Stimulated activated naive B cell treated with anti-CD40 and anti-IgM and Interleukin-4, amounts not matched to agents 10 μg/mL and 1 μg/mL and 100 μg/mL, for 72 hours (primary cell): Measurements from ENCODE around the gene AGPAT1.
"Not testable (repeated sequence)": the region's sequence is repeated elsewhere in the genome, so short reads cannot be mapped to it uniquely, and the experiment has no call there.

Source experiments
- ATAC-seq, 2 donors: fragments of 150-1000 bp; cut with Tn5 transposase; replicated peaks; 2 replicates each; pipeline ENCODE4 v1.10.0; 2021; ENCODE audit warnings: moderate library complexity in 1 of 2
- DNase-seq: peaks from one replicate; pipeline ENCODE4 v3.0.0; 2021
- H3K27ac Mint-ChIP-seq: one replicate; pipeline ENCODE4 v1.8.0; 2022; ENCODE audit warnings: mild to moderate bottlenecking, mixed read lengths
- H3K27me3 Mint-ChIP-seq, 2 donors: one replicate each; pipeline ENCODE4 v1.8.0; 2022; ENCODE audit warnings: mixed read lengths in 2 of 2
- H3K36me3 Mint-ChIP-seq, 2 donors: one replicate each; pipeline ENCODE4 v1.8.0; 2022; ENCODE audit warnings: mixed read lengths in 2 of 2, mild to moderate bottlenecking in 1 of 2
- H3K4me1 Mint-ChIP-seq, 2 donors: one replicate each; pipeline ENCODE4 v1.8.0; 2022; ENCODE audit warnings: mixed read lengths in 2 of 2, mild to moderate bottlenecking in 1 of 2
- H3K4me3 Mint-ChIP-seq, 2 donors: one replicate each; pipeline ENCODE4 v1.8.0; 2022; ENCODE audit warnings: mild to moderate bottlenecking in 2 of 2, mixed read lengths in 2 of 2, moderate library complexity in 1 of 2
- H3K9me3 Mint-ChIP-seq, 2 donors: one replicate each; pipeline ENCODE4 v1.8.0; 2022; ENCODE audit warnings: mixed read lengths in 2 of 2, mild to moderate bottlenecking in 1 of 2

Gene AGPAT1

DNA sequence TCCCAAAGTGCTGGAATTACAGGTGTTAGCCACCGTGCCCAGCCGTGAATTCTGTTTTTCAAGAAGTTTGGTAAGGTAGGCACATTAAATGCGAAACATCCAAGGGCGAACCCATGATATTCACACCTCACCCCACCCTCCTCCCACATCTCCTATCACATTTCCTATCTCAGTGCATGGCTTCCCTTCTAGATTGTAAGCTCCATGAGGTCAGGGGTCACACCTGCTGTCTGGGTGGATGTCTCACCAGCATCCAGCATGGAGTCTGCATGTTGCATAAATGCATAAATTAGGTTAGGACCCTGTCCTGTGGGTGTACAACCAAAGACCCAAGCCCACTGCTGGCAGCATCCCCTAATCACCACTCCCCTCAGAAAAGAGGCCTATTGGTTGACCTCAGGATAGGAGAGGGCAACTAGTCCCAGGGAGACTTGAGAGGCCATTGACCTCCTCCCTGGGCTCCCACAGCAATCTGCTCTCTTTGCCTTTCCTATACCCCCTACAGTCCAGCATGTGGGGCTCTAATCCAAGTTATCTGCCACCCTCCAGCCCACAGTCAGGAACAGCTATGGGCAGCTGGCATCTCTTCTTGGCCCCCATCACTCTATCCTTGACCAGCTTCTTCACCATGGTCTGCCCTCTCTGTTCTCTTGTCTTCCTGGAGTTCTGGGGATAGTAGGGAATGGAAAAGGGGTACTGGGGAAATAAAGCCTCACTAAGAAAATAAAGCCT, 28.3 kb downstream of the AGPAT1 start:
- no peak for ATAC-seq

DNA sequence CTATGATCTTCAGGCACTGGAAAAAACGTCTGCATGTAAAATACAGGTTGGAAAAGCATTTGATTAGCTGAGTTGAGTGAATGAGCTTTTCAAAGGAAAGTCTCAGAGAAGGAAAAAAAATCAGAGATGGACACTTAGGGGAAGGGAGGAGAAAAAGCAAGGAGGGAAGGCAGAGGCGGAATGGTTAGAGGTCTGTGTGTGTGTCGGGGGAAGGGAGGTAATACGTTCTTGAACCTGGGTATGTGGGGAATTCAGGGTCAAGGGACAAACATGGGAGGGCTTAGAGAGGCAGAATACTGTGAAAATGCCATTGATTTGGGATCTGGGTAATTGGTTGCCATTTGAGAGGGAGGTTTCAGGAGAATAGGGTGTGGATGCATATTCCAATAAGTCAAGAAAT, 29.2 kb downstream of the AGPAT1 start:
- no peak overlapping the region for H3K4me3 Mint-ChIP-seq
- peaks cover 3 to 12% of the 10 kb centered on the region in 2 donors for H3K36me3 Mint-ChIP-seq
- H3K4me1 Mint-ChIP-seq: peaks cover 24 to 26% of the 10 kb centered on the region in 2 donors
- H3K27me3 Mint-ChIP-seq: peaks cover 58 to 64% of the 10 kb centered on the region in 2 donors
- no peak overlapping the region for H3K27ac Mint-ChIP-seq
- DNase-seq: no peak
- ATAC-seq: no peak
- no peaks in the 10 kb centered on the region for H3K9me3 Mint-ChIP-seq

More for the DNA sequence above, 28.3 kb downstream of the AGPAT1 start:
- Mint-ChIP-seq H3K9me3 (no peaks in the 10 kb centered on the region), H3K4me3 (no peak overlapping the region), H3K36me3 (peaks cover 3 to 12% of the 10 kb centered on the region in 2 donors), H3K4me1 (peaks cover 24 to 30% of the 10 kb centered on the region in 2 donors), H3K27ac (no peak overlapping the region), H3K27me3 (peaks cover 61 to 66% of the 10 kb centered on the region in 2 donors)
- DNase-seq: no peak

DNA sequence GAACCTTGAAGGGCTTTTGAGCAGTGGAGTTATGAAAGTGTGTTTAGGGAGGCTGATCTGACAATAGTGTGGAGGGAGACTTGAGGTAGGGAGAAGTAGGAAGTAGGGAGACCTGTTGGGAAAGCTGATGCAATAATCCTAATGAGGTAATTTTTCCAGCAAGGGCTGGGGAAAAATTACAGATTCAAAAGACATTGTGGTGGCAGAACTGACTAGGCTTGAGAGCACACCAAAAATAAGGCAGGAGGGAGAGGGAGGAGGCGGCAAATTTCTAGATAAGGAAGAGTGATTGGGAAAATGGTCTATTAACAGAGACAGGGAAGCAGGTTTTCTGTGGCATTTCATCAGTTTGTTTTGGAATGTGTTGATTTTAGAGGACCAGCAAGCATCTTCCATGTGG, 29.6 kb downstream of the AGPAT1 start:
- Mint-ChIP-seq H3K4me1 (peaks cover 21 to 24% of the 10 kb centered on the region in 2 donors), H3K36me3 (peaks cover 3 to 12% of the 10 kb centered on the region in 2 donors), H3K4me3 (no peak overlapping the region), H3K27ac (no peak overlapping the region), H3K27me3 (peaks cover 57 to 64% of the 10 kb centered on the region in 2 donors), H3K9me3 (no peaks in the 10 kb centered on the region)
- DNase-seq: no peak
- ATAC-seq: no peak

DNA sequence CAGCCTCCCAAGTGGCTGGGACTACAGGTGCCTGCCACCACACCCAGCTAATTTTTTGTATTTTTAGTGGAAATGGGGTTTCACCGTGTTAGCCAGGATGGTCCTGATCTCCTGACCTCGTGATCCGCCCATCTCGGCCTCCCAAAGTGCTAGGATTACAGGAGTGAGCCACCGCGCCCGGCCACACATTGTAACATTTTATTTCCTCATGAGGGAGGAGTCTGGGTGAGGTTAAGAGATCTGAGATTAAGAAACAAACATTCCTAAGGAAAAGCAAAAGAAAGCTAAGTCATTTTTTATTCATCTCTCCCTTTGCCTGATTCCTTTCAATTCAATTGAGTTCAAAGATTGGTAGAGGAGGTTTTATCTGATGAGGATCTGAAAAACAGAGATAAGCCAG, 31.6 kb downstream of the AGPAT1 start:
- Mint-ChIP-seq H3K36me3 (peaks cover 3 to 12% of the 10 kb centered on the region in 2 donors), H3K4me1 (peaks cover 13% of the 10 kb centered on the region in 2 donors), H3K27me3 (peaks cover 44 to 51% of the 10 kb centered on the region in 2 donors)
- not testable (repeated sequence) for ATAC-seq, H3K9me3 Mint-ChIP-seq, H3K27ac Mint-ChIP-seq, DNase-seq, H3K4me3 Mint-ChIP-seq

DNA sequence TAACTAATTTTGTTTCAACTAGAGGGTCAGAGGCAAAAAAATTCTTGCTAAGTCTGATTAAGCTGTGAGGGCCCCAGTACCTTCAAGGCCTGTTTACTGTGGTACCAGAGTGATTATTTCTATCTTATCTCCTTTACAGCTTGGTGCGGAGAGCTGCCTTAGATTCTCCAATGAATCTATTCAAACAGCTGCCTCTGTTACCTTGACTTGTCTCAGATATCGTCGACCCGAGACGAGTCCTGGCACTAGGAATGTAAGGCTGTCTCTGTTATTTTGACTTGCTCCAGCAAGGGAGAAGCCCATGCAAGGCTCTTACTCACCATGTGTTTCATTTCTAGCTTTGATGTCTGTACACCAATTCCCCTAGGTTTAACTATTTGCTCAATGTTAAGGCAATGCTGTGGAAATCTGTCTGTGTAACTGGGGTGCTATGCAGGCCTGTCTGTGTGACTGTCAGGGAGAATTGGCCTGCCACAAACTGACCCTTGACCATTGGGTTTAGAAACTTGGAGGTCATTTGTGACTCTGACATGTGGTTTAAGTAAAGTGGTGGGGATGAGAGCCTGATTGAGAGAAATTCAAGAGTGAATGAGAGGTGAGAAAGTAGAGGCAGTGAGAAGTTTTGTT, 35.4 kb downstream of the AGPAT1 start:
- no peak for ATAC-seq
- no peak for DNase-seq
- Mint-ChIP-seq H3K27ac (no peak overlapping the region), H3K4me1 (no peaks in the 10 kb centered on the region), H3K27me3 (peaks cover 13 to 17% of the 10 kb centered on the region in 2 donors), H3K36me3 (no peaks in the 10 kb centered on the region), H3K4me3 (no peak overlapping the region), H3K9me3 (no peaks in the 10 kb centered on the region)

DNA sequence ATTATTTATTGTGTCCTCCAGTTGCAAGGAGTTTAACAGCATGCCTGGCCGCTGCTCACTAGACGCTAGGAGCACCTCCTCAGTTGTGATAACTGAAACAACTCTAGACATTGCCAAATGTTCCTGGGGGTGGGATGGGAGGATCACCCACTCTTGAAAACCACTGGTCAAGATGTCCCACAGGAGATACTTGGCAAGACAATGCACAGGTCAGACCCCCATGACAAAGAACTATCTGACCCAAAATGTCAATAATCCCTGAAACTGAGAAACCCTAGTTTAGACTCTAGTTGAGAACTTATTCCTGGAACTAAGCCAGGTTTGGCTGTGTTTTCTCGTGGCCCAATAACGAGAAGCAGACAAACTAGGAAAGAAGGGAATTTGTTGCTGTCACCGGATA, 36.3 kb downstream of the AGPAT1 start:
- H3K36me3 Mint-ChIP-seq: no peaks in the 10 kb centered on the region
- no peak overlapping the region for H3K4me3 Mint-ChIP-seq
- DNase-seq: no peak
- no peaks in the 10 kb centered on the region for H3K4me1 Mint-ChIP-seq
- no peaks in the 10 kb centered on the region for H3K9me3 Mint-ChIP-seq
- H3K27ac Mint-ChIP-seq: no peak overlapping the region
- H3K27me3 Mint-ChIP-seq: peaks cover 13 to 27% of the 10 kb centered on the region in 2 donors
- no peak for ATAC-seq

DNA sequence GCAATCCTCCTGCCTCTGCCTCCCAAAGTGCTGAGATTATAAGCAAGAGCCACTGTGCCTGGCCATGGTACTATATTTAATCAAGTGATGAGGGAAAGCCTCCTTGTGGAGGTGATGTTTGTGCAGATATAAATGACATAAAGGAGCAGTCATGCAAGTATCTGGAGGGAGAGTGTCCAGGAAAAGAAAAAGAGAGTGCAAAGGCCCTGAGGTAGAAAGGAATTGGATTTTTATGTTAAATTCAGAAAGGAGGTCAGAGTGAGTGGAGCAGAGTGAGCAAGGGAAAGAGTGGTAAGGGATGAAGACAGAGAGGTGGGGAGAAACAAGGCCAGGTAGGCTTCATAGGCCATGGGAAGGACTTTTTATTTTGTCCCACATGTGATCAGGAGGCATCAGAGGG, 38.4 kb downstream of the AGPAT1 start:
- no peaks in the 10 kb centered on the region for H3K4me1 Mint-ChIP-seq
- ATAC-seq (no peak), DNase-seq (no peak)
- no peaks in the 10 kb centered on the region for H3K9me3 Mint-ChIP-seq
- H3K27ac Mint-ChIP-seq: no peak overlapping the region
- no peaks in the 10 kb centered on the region for H3K36me3 Mint-ChIP-seq
- H3K27me3 Mint-ChIP-seq: peaks cover 16 to 35% of the 10 kb centered on the region in 2 donors
- no peak overlapping the region for H3K4me3 Mint-ChIP-seq

DNA sequence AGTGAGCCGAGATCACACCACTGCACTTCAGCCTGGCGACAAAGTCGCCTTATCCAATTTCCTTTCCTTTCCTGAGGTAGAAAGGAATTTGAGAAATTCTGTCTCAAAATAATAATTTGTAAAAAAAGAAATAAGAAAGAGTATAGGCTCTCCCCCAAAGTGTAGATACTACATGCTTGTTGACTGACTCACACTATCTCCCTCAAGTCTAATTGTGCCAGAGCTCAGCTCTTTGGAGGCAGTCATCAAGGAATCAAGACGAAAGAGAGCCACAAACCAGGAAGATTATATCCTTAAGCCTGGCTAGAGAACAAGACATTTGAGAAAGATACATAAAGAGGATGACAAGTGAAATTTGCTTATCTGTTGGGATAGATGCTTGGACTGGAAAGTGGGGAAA, 42.1 kb downstream of the AGPAT1 start:
- no peak overlapping the region for H3K4me3 Mint-ChIP-seq
- peaks cover 4 to 19% of the 10 kb centered on the region in 2 donors for H3K27me3 Mint-ChIP-seq
- H3K36me3 Mint-ChIP-seq: peaks cover 0 to 2% of the 10 kb centered on the region in 2 donors
- peaks cover 6 to 20% of the 10 kb centered on the region in 2 donors for H3K4me1 Mint-ChIP-seq
- ATAC-seq: no peak
- H3K27ac Mint-ChIP-seq: no peak overlapping the region
- no peaks in the 10 kb centered on the region for H3K9me3 Mint-ChIP-seq
- DNase-seq: no peak

DNA sequence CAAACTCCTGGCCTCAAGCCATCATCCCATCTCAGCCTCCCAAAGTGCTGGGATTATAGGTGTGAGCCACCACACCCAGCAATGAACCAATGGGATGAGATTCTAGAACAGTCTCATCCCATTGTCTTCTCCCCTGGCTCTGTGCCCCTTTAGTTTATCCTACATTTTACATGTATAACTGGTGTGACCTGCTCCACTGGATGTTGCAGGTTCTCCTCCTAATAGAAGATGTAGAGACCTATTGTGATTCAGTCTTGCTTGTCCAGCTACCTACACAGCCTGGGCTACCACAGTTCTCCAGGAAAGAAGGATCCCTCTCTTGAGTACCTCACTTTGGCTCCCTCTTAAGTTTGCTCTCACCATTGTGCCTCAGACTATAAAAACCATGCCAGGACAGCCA, 43.8 kb downstream of the AGPAT1 start:
- no peak for DNase-seq
- Mint-ChIP-seq H3K4me1 (peaks cover 12 to 32% of the 10 kb centered on the region in 2 donors), H3K9me3 (no peaks in the 10 kb centered on the region), H3K4me3 (no peak overlapping the region), H3K27me3 (peaks cover 4 to 19% of the 10 kb centered on the region in 2 donors), H3K27ac (no peak overlapping the region), H3K36me3 (peaks cover 4 to 6% of the 10 kb centered on the region in 2 donors)
- ATAC-seq: no peak

DNA sequence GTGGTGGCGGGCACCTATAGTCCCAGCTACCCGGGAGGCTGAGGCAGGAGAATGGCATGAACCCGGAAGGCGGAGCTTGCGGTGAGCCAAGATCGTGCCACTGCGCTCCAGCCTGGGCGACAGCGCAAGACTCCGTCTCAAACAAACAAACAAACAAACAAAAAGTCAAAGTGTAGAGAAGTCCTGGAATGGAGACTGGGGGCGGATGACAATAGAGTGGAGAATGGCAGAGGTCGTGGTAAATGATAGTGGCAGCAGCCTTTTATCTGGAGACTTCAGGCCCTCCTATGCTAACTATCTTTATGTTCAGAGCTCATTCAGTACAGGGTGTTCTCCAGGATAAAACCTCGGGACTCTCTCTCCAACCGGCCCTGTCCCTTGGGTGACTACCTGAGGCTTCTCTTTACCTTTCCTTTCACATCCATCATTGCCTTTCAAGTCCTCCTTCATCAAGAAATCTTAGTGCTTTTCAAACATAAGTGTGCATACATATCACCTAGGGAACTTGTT, 44.4 kb downstream of the AGPAT1 start:
- Mint-ChIP-seq H3K27ac (no peak overlapping the region), H3K9me3 (no peaks in the 10 kb centered on the region), H3K36me3 (peaks cover 9 to 12% of the 10 kb centered on the region in 2 donors), H3K27me3 (peaks cover 4 to 19% of the 10 kb centered on the region in 2 donors), H3K4me1 (peaks cover 17 to 39% of the 10 kb centered on the region in 2 donors), H3K4me3 (peak overlapping the region; percentile 22 to 38)
- DNase-seq (no peak), ATAC-seq (no peak)

DNA sequence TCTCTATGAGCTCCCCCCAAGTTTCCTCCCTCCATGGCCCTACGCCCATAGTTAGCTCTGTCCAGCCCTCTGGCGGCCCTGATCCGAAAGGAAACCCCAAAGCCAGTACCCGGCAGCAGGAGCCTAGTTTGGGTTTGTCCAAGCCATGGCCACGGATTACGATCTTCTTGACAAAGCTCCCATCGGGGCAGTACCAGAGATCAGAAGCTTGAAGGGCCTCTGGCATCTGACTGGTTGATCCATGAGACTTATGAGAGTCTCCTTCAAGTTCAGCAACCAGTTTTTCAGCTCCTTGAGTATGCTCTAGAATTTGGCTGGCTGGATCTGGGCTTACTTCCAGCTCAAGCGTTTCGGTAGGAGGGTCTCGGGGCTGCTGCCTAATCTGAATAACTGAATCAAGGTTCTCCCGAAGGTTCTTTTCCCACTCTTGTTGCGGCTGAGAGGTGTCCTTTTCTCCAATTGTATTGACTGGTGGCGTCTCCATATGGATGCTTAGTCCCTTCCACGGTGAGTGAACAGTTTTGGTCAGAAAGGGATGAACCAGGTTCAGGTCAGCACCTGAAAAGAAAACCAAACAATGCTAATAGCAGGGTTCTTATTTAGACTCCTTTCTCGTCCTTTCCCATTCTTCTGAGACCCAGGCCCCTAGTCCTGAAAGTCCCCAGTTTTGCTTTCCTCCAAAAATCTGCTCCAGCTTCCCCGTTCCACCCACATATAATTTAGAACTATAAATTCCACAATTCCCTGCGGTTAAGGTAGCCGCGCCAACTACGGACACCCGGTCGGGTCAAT, 46.4 kb downstream of the AGPAT1 start:
- DNase-seq (no peak), ATAC-seq (no peak)
- H3K36me3 Mint-ChIP-seq: peaks cover 16 to 20% of the 10 kb centered on the region in 2 donors
- H3K9me3 Mint-ChIP-seq: no peaks in the 10 kb centered on the region
- H3K27ac Mint-ChIP-seq: peak overlapping the region; percentile 95
- H3K27me3 Mint-ChIP-seq: peaks cover 4 to 8% of the 10 kb centered on the region in 2 donors
- peaks cover 20 to 51% of the 10 kb centered on the region in 2 donors for H3K4me1 Mint-ChIP-seq
- peak overlapping the region; percentile 91 to 99 for H3K4me3 Mint-ChIP-seq

DNA sequence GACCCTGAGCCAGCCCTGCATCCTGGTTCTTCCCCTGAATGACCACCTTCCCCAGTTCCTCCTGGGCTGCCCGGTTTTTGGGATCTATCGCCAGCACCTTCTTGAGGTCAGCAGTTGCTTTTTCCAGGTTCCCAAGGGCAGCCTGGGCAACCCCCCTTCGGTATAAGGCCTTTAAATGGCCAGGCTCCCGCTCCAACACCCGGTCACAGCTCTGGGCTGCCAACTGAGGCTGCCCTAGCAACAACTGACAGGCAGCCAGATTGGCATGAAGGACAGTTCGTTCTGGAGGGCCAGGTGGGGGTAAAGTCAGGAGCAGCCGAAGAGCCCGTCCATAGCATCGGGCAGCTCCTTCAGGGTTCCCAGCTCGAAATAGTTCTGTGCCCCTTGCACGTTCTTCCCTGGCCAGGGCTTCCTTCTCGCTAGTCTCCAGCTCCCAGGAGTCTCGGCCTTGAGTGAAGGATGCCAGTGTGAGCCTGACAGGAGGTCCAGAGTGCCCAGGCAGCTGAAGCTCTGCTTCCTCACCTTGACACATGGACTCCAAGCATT, 47.1 kb downstream of the AGPAT1 start:
- ATAC-seq (no peak), DNase-seq (no peak)
- Mint-ChIP-seq H3K27ac (peak overlapping the region; percentile 99), H3K36me3 (peaks cover 22 to 26% of the 10 kb centered on the region in 2 donors), H3K27me3 (peaks cover under 1 to 5% of the 10 kb centered on the region in 2 donors), H3K4me1 (peaks cover 24 to 58% of the 10 kb centered on the region in 2 donors), H3K4me3 (peak overlapping the region; percentile 98 to 99), H3K9me3 (no peaks in the 10 kb centered on the region)

DNA sequence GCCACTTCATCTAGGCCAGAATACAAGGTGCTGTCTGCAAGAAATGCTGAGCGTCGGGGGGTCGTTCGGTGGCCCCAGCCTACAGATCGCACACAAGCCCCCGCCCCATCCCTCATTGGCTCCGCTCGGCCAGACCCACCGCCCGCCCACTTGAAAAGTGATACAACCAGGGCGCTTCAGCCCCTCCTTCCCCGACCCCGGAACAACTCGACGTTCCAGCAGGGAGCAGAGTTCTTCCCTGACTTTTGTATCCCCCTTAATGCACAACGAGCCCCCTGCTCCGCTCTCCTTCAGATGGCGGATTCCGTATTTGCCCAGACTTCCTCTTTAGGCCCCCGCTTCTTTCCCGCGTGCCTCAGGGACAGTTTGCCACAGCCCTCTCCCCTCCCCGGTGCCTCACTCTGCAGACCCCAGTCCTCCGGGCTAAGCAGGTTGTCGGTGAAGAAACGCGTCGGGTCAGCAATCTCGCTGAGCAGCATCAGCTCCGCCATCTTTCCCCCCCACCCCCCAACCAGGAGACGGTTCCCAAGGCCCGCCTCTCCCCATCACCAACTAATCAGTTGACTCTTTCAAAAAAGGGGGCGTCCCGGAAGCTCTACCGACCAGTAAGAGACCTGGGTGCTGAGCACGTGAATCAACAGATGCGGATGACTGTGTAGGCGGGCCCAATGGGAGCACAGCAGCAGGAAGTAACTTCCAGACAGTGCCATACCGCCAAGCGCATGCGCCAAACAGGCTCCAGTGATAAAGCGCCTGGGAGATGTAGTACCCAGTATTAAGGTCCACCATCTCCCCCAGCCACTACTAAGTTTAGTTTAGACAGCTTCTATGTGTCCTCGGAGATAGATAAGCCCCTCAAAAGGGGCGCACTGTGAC, 47.9 kb downstream of the AGPAT1 start, which contains the start of gene ATF6B:
TSS of gene ATF6B (minus strand) at position 530 of the 876 bp plus-strand sequence. CDS start at position 491, 39 bp downstream.
- Mint-ChIP-seq H3K27ac (peak within 1 kb of the TSS; percentile 99), H3K36me3 (peaks cover 22 to 26% of the 10 kb centered on the region in 2 donors), H3K4me1 (peaks cover 24 to 63% of the 10 kb centered on the region in 2 donors), H3K27me3 (no peaks in the 10 kb centered on the region), H3K9me3 (no peaks in the 10 kb centered on the region), H3K4me3 (peak within 1 kb of the TSS; percentile 98 to 99)
- DNase-seq: peak; percentile 96
- peak; percentile 90 to 92 for ATAC-seq
